B cell (primary cell): ENCODE data around the gene SEMA4D. TPM values are rescaled to one million over a fixed set of nuclear protein-coding genes. Genes with fewer than 3 reads are reported as not detected.
A peak's percentile ranks its signal among the peaks of the same experiment; 100 is the strongest.

Experiments used
- ATAC-seq: fragments of 200-7000 bp; cut with Tn5 transposase; one replicate; pipeline ENCODE4 v1.10.0; 2021; ENCODE audit warnings: low read depth, mild to moderate bottlenecking, moderate number of reproducible peaks, moderate library complexity
- CTCF ChIA-PET: fragments of 350-600 bp; sonication (Branson Sonifier 250); formaldehyde crosslinking; loops from one replicate; lab custom pipeline; 2021; ENCODE audit warnings: antibody characterized with exemption, inconsistent platforms; lab: Charles Lee
- POLR2A ChIA-PET: fragments of 350-600 bp; sonication (Branson Sonifier 250); formaldehyde crosslinking; loops from one replicate; lab custom pipeline; 2021; ENCODE audit warnings: antibody characterized with exemption; lab: Charles Lee
- DNase-seq: peaks from one replicate; pipeline ENCODE4 v3.0.0; 2013
- H2AFZ ChIP-seq: 2 replicates; pipeline ENCODE4 v1.6.1; 2012; ENCODE audit warnings: mild to moderate bottlenecking, low read depth, low read length; ENCODE audit not compliant: insufficient read depth, poor library complexity, severe bottlenecking
- H3K27ac ChIP-seq, 2 donors: 1 replicate in 1 of 2; 2 replicates in 1 of 2; pipeline ENCODE4 v1.5.1; 2012 to 2013; ENCODE audit warnings: low read length in 2 of 2, mild to moderate bottlenecking in 2 of 2, moderate library complexity in 1 of 2
- H3K27me3 ChIP-seq, 4 experiments: fragments of 200-600 bp in 1 of 4; sonication (generic) in 1 of 4; replicated peaks in 1 of 4; 1 replicate in 2 of 4; 2 replicates in 2 of 4; pipeline versions ENCODE4 v1.6.1 to v1.7.0; 2013 to 2016; ENCODE audit warnings: low read length in 3 of 4, mild to moderate bottlenecking in 2 of 4, mixed read lengths in 1 of 4, moderate library complexity in 1 of 4; ENCODE audit not compliant: insufficient read depth in 4 of 4, control insufficient read depth in 3 of 4; ENCODE audit errors: control extremely low read depth in 1 of 4
- H3K36me3 ChIP-seq, 2 experiments: replicated peaks in 1 of 2; 1 replicate in 1 of 2; 2 replicates in 1 of 2; pipeline versions ENCODE4 v1.6.1 to v1.7.1; 2013; ENCODE audit warnings: low read length in 1 of 2; ENCODE audit not compliant: insufficient read depth in 2 of 2, control insufficient read depth in 1 of 2; ENCODE audit errors: control extremely low read depth in 1 of 2, extremely low read depth in 1 of 2
- H3K4me1 ChIP-seq, 2 donors: fragments of 200-600 bp in 1 of 2; sonication (generic) in 1 of 2; 1 replicate in 1 of 2; 2 replicates in 1 of 2; pipeline versions ENCODE4 v1.5.1 to v1.6.1; 2013 to 2017; ENCODE audit warnings: low read length in 2 of 2; ENCODE audit not compliant: control insufficient read depth in 2 of 2, insufficient read depth in 2 of 2
- H3K4me2 ChIP-seq: replicated peaks from 2 replicates; pipeline ENCODE3; 2012; ENCODE audit warnings: mild to moderate bottlenecking, low read depth, low read length; ENCODE audit not compliant: poor library complexity, severe bottlenecking
- H3K4me3 ChIP-seq, 5 experiments: fragments of 200-600 bp in 1 of 5; sonication (generic) in 1 of 5; 1 replicate in 3 of 5; 2 replicates in 2 of 5; pipeline versions ENCODE4 v1.5.1 to v1.7.0; 2011 to 2016; ENCODE audit warnings: low read length in 4 of 5, mild to moderate bottlenecking in 4 of 5, low read depth in 2 of 5, control low read depth in 1 of 5, moderate library complexity in 1 of 5; ENCODE audit not compliant: insufficient read depth in 1 of 5; ENCODE audit errors: control extremely low read depth in 1 of 5, extremely low read depth in 1 of 5
- H3K79me2 ChIP-seq: fragments of 200-600 bp; sonication (generic); one replicate; pipeline ENCODE4 v1.6.0; 2016; ENCODE audit warnings: low read length; ENCODE audit not compliant: control insufficient read depth, insufficient read depth
- H3K9ac ChIP-seq: fragments of 200-600 bp; sonication (generic); 2 replicates; pipeline ENCODE4 v1.6.1; 2017; ENCODE audit warnings: mild to moderate bottlenecking, low read length, moderate library complexity
- H3K9me3 ChIP-seq, 3 donors: one replicate each; pipeline versions ENCODE4 v1.6.1 to v1.7.1; 2013; ENCODE audit warnings: low read length in 2 of 3; ENCODE audit not compliant: control insufficient read depth in 2 of 3, insufficient read depth in 1 of 3; ENCODE audit errors: control extremely low read depth in 1 of 3
- H4K20me1 ChIP-seq: 2 replicates; pipeline ENCODE4 v1.6.0; 2012; ENCODE audit warnings: mild to moderate bottlenecking, low read length; ENCODE audit not compliant: insufficient read depth, control insufficient read depth, poor library complexity, severe bottlenecking
- H3K27ac Mint-ChIP-seq: one replicate; pipeline ENCODE4 v1.8.0; 2021; ENCODE audit warnings: mixed read lengths
- H3K27me3 Mint-ChIP-seq: one replicate; pipeline ENCODE4 v1.8.0; 2021; ENCODE audit warnings: mixed read lengths
- H3K4me1 Mint-ChIP-seq: one replicate; pipeline ENCODE4 v1.8.0; 2021; ENCODE audit warnings: mixed read lengths
- H3K4me3 Mint-ChIP-seq: one replicate; pipeline ENCODE4 v1.8.0; 2021; ENCODE audit warnings: mixed read lengths
- H3K9me3 Mint-ChIP-seq: one replicate; pipeline ENCODE4 v1.8.0; 2022; ENCODE audit warnings: mixed read lengths; ENCODE audit not compliant: insufficient read depth
- CTCF ChIP-seq: fragments of 200-600 bp; IDR thresholded peaks from one replicate; pipeline ENCODE4 v1.8.0; 2022; ENCODE audit warnings: antibody characterized with exemption, mild to moderate bottlenecking
- EZH2 ChIP-seq: IDR thresholded peaks from 2 replicates; pipeline ENCODE4 v1.6.1; 2012; ENCODE audit warnings: borderline replicate concordance, low read depth, mild to moderate bottlenecking, moderate library complexity, low read length; ENCODE audit not compliant: insufficient read depth, poor library complexity, severe bottlenecking
- WGBS: methylation state at CpG from one replicate; pipeline ENCODE4 v1.1.5; 2013; ENCODE audit warnings: missing lambda C conversion rate; ENCODE audit not compliant: insufficient coverage; 5-methylcytosine and 5-hydroxymethylcytosine counted together
- intact Hi-C: fragments of 100-400 bp; cut with micrococcal nuclease; formaldehyde crosslinking; loops from one replicate; pipeline ENCODE4 v1.10.0; 2022
- polyA plus RNA-seq: library from polyadenylated mRNA; depleted of rRNA; stranded (reverse); fragments of >200 nt; gene quantifications from 2 replicates; pipeline ENCODE4 v1.2.3, GENCODE V29; 2012
- total RNA-seq, 2 donors: library from RNA; stranded (reverse); fragments of 120-200 nt in 1 of 2; gene quantifications; 1 replicate in 1 of 2; 2 replicates in 1 of 2; pipeline versions ENCODE4 v1.2.3 to v1.2.4, GENCODE V29; 2013 to 2022

SEMA4D gene
- total and polyA plus RNA-seq, 2 donors (not counting 1 experiment from before 2014, with no cell fraction given), result 53.6 to 231 TPM

DNA sequence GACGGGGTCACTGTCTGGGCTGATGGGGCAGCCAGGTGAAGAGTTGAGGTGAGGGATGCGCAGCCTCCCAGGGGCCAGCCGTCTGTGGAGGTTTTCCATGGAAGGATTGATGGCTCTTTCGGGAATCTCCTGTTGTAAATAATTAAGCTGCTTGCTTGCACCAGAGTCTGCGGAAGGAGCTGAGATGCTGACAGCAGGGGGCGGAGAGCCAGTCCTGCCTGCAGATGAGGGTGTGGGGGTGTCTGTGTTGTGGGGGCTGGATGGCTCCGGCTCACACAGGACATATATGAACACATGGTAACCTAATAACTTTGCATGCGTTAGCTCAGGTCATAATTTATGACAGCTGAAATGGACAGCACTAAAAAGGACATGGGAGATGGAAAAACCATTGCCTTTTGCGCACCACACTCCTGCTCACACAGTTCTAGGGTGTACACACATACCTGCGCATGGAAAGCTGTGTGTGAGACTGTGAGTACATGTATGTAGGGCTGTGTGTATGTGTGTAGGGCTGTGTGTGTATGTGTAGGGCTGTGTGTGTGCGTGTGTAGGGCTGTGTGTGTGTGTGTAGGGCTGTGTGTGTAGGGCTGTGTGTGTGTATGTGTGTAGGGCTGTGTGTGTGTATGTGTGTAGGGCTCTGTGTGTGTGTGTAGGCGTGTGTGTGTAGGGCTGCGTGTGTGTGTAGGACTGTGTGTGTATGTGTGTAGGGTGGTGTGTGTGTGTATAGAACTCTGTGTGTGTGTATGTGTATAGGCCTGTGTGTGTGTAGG lies 36.8 kb upstream of the SEMA4D start:
- no peak overlapping the region for H2AFZ ChIP-seq
- WGBS, result 87% methylated on average over 12 of the region's 13 CpGs
- TF ChIP-seq EZH2 (no peak), CTCF (no peak)
- Mint-ChIP-seq H3K27me3 (no peaks in the 10 kb centered on the region), H3K9me3 (no peaks in the 10 kb centered on the region), H3K4me1 (peaks cover 22% of the 10 kb centered on the region), H3K27ac (peak overlapping the region; percentile 15), H3K4me3 (no peak overlapping the region)
- DNase-seq, result no peak
- no peaks in the 10 kb centered on the region for H3K9me3 ChIP-seq
- no peaks in the 10 kb centered on the region for H3K36me3 ChIP-seq
- intact Hi-C loops, result no loop called here
- CTCF ChIA-PET, result interaction anchor here (0.6 to 7.5 kb wide), 2 partner anchors 14 to 34 kb away, joined by 3 to 44 read pairs; no protein-coding TSS in a partner anchor
- no peak overlapping the region for H3K9ac ChIP-seq
- POLR2A ChIA-PET, result no interaction called here
- no peak overlapping the region for H3K27ac ChIP-seq
- H3K27me3 ChIP-seq, result no peaks in the 10 kb centered on the region
- H3K79me2 ChIP-seq, result peaks cover 8% of the 10 kb centered on the region
- no peak overlapping the region for H3K4me2 ChIP-seq
- H3K4me3 ChIP-seq, result no peak overlapping the region
- ATAC-seq, result no peak
- no peaks in the 10 kb centered on the region for H4K20me1 ChIP-seq
- peaks cover 19 to 25% of the 10 kb centered on the region in 2 donors for H3K4me1 ChIP-seq

DNA sequence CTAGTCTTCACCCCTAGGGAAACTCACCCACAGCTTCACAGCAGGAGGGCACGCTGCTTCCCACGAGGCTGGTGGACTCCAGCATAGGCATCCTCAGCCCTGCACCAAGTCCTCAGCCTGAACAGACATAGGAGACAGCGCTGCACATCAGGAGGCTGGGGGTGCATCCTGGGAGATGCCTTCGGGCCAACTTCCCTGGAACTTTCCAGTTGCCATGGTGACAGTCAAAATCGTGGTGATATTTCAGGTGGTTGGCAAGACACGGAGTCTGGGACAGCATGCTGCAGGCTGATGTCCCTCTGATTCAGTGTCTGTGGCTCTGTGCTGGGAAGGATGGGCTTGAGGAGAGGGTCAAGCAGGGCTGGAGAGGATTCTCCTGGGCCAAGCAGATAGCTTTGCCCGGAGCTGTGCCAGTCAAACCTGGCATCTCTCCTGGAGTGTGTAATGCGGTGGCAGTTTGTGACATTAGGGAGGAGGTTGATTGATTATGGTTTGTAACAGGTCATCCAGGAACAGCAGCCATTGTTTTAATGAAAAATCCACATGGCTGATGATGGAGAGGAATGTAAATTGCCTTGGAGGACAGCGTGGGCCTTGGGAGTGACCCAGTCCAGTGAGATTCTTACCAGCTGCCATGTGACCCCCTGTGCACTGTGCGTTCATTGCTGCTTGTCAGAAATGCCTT lies 35.6 kb upstream of the SEMA4D start:
- peaks cover 22% of the 10 kb centered on the region for H3K4me1 Mint-ChIP-seq
- H3K4me3 Mint-ChIP-seq, result no peak overlapping the region
- Histone ChIP-seq H3K4me1 (peaks cover 19 to 25% of the 10 kb centered on the region in 2 donors), H3K27me3 (no peaks in the 10 kb centered on the region), H3K27ac (no peak overlapping the region), H3K36me3 (no peaks in the 10 kb centered on the region), H3K9ac (no peak overlapping the region), H2AFZ (no peak overlapping the region), H3K4me2 (no peak overlapping the region), H4K20me1 (no peaks in the 10 kb centered on the region), H3K9me3 (peaks cover 0 to 3% (median 0%) of the 10 kb centered on the region in 3 donors), H3K79me2 (peaks cover 7% of the 10 kb centered on the region), H3K4me3 (no peak overlapping the region)
- no peaks in the 10 kb centered on the region for H3K27me3 Mint-ChIP-seq
- DNase-seq (no peak), ATAC-seq (no peak)
- H3K27ac Mint-ChIP-seq, result peak overlapping the region; percentile 46
- TF ChIP-seq CTCF, result no peak
- TF ChIP-seq EZH2, result no peak
- no peaks in the 10 kb centered on the region for H3K9me3 Mint-ChIP-seq
- intact Hi-C loops, result no loop called here
- WGBS, result 98% methylated on average over 10 of the region's 10 CpGs
- ChIA-PET CTCF (interaction anchor here (0.9 to 7.5 kb wide), 3 partner anchors 11 to 16 kb away, joined by 3 to 44 read pairs (median 11); no protein-coding TSS in a partner anchor), POLR2A (no interaction called here)
